WTC11 (cell line): Measurements from ENCODE around the gene ARHGAP20. TPM values are rescaled to one million over a fixed set of nuclear protein-coding genes. Genes with fewer than 3 reads are reported as not detected.

ENCODE experiments used
- ATAC-seq: fragments of 200-7000 bp; cut with Tn5 transposase; 2 replicates; pipeline ENCODE4 v1.10.0; 2021; ENCODE audit warnings: mild to moderate bottlenecking, moderate library complexity
- CTCF ChIA-PET: fragments of 300-600 bp; sonication (Branson Sonifier 250); formaldehyde crosslinking; loops from one replicate; lab custom pipeline; 2021; ENCODE audit warnings: antibody characterized with exemption; lab: Charles Lee
- POLR2A ChIA-PET: fragments of 350-600 bp; sonication (Branson Sonifier 250); formaldehyde crosslinking; loops from one replicate; lab custom pipeline; 2021; ENCODE audit warnings: antibody characterized with exemption; lab: Charles Lee
- DNase-seq: peaks from one replicate; pipeline ENCODE4 v3.0.0; 2021; ENCODE audit warnings: low spot score
- H3K27ac Mint-ChIP-seq: 2 replicates; pipeline ENCODE4 v1.8.0; 2021; ENCODE audit warnings: mixed read lengths
- H3K27me3 Mint-ChIP-seq: 2 replicates; pipeline ENCODE4 v1.8.0; 2021; ENCODE audit warnings: low read depth, mild to moderate bottlenecking, moderate library complexity, mixed read lengths
- H3K36me3 Mint-ChIP-seq: 2 replicates; pipeline ENCODE4 v1.8.0; 2021; ENCODE audit warnings: mixed read lengths
- H3K4me1 Mint-ChIP-seq: 2 replicates; pipeline ENCODE4 v1.8.0; 2022; ENCODE audit warnings: mixed read lengths
- H3K4me3 Mint-ChIP-seq: 2 replicates; pipeline ENCODE4 v1.8.0; 2021; ENCODE audit warnings: mild to moderate bottlenecking, moderate library complexity, mixed read lengths
- H3K9me3 Mint-ChIP-seq: 2 replicates; pipeline ENCODE4 v1.8.0; 2021; ENCODE audit warnings: mixed read lengths
- AR ChIP-seq: fragments of 250-450 bp; sonication (Bioruptor Pico); IDR thresholded peaks from 2 replicates; pipeline ENCODE4 v1.9.0; 2021; ENCODE audit warnings: mild to moderate bottlenecking
- CBFB ChIP-seq: sonication (generic); formaldehyde crosslinking; IDR thresholded peaks from 2 replicates; pipeline ENCODE4 v1.8.1; 2022; ENCODE audit warnings: mild to moderate bottlenecking, low read depth, missing genetic modification reagents
- CDX4 ChIP-seq: fragments of 250-450 bp; sonication (Bioruptor Pico); IDR thresholded peaks from 2 replicates; pipeline ENCODE4 v1.9.0; 2021; ENCODE audit warnings: moderate library complexity, mild to moderate bottlenecking, inconsistent platforms, borderline replicate concordance
- CREB1 ChIP-seq: sonication (generic); formaldehyde crosslinking; IDR thresholded peaks from 2 replicates; pipeline ENCODE4 v1.8.0; 2023; ENCODE audit warnings: mild to moderate bottlenecking, missing genetic modification reagents
- CTCF ChIP-seq: fragments of 200-600 bp; IDR thresholded peaks from 2 replicates; pipeline ENCODE4 v1.8.0; 2022; ENCODE audit warnings: antibody characterized with exemption
- E2F1 ChIP-seq: sonication (generic); formaldehyde crosslinking; IDR thresholded peaks from 2 replicates; pipeline ENCODE4 v1.8.0; 2022; ENCODE audit warnings: mild to moderate bottlenecking, missing genetic modification reagents
- E2F5 ChIP-seq: sonication (generic); formaldehyde crosslinking; IDR thresholded peaks from 2 replicates; pipeline ENCODE4 v1.8.1; 2022; ENCODE audit warnings: mild to moderate bottlenecking, moderate library complexity, missing genetic modification reagents
- FOXJ3 ChIP-seq: sonication (generic); formaldehyde crosslinking; IDR thresholded peaks from 2 replicates; pipeline ENCODE4 v1.9.0; 2021; ENCODE audit warnings: missing genetic modification reagents, mild to moderate bottlenecking, borderline replicate concordance
- FOXP1 ChIP-seq: sonication (generic); formaldehyde crosslinking; IDR thresholded peaks from 2 replicates; pipeline ENCODE4 v1.8.0; 2022; ENCODE audit warnings: missing genetic modification reagents, mild to moderate bottlenecking, moderate library complexity, borderline replicate concordance
- JAZF1 ChIP-seq: fragments of 250-450 bp; sonication (Bioruptor Pico); IDR thresholded peaks from 2 replicates; pipeline ENCODE4 v1.9.0; 2021; ENCODE audit warnings: moderate library complexity, mild to moderate bottlenecking, inconsistent platforms
- KAT7 ChIP-seq: sonication (generic); formaldehyde crosslinking; IDR thresholded peaks from 2 replicates; pipeline ENCODE4 v1.8.1; 2023; ENCODE audit warnings: missing genetic modification reagents, mild to moderate bottlenecking, borderline replicate concordance
- MAX ChIP-seq: sonication (generic); formaldehyde crosslinking; IDR thresholded peaks from 2 replicates; pipeline ENCODE4 v1.8.0; 2022; ENCODE audit warnings: mild to moderate bottlenecking, missing genetic modification reagents
- MXD4 ChIP-seq: fragments of 250-450 bp; sonication (Bioruptor Pico); IDR thresholded peaks from 2 replicates; pipeline ENCODE4 v1.8.0; 2021; ENCODE audit warnings: mild to moderate bottlenecking, moderate library complexity, borderline replicate concordance
- MYBL2 ChIP-seq: sonication (generic); formaldehyde crosslinking; IDR thresholded peaks from 2 replicates; pipeline ENCODE4 v1.8.1; 2023; ENCODE audit warnings: mild to moderate bottlenecking, moderate library complexity, missing genetic modification reagents
- NR1H2 ChIP-seq: sonication (generic); formaldehyde crosslinking; IDR thresholded peaks from 2 replicates; pipeline ENCODE4 v1.9.0; 2021; ENCODE audit warnings: mild to moderate bottlenecking, moderate library complexity, missing genetic modification reagents
- NR3C1 ChIP-seq: sonication (generic); formaldehyde crosslinking; conservative IDR thresholded peaks from 2 replicates; pipeline ENCODE4 v1.8.1; 2023; ENCODE audit warnings: low read depth, mild to moderate bottlenecking, missing genetic modification reagents
- PREB ChIP-seq: sonication (generic); formaldehyde crosslinking; IDR thresholded peaks from 2 replicates; pipeline ENCODE4 v1.8.1; 2022; ENCODE audit warnings: mild to moderate bottlenecking, missing genetic modification reagents, moderate library complexity, borderline replicate concordance
- ZBTB21 ChIP-seq: sonication (generic); formaldehyde crosslinking; IDR thresholded peaks from 2 replicates; pipeline ENCODE4 v1.8.1; 2023; ENCODE audit warnings: mild to moderate bottlenecking, missing genetic modification reagents, borderline replicate concordance
- ZMAT4 ChIP-seq: fragments of 250-450 bp; sonication (Bioruptor Pico); IDR thresholded peaks from 2 replicates; pipeline ENCODE4 v1.9.0; 2021; ENCODE audit warnings: mild to moderate bottlenecking
- ZNF121 ChIP-seq: sonication (generic); formaldehyde crosslinking; IDR thresholded peaks from 2 replicates; pipeline ENCODE4 v1.8.0; 2023; ENCODE audit warnings: missing genetic modification reagents
- ZNF281 ChIP-seq: sonication (generic); formaldehyde crosslinking; IDR thresholded peaks from 2 replicates; pipeline ENCODE4 v1.8.0; 2023; ENCODE audit warnings: mild to moderate bottlenecking, missing genetic modification reagents
- ZNF416 ChIP-seq: fragments of 250-450 bp; sonication (Bioruptor Pico); IDR thresholded peaks from 2 replicates; pipeline ENCODE4 v1.9.0; 2021; ENCODE audit warnings: mild to moderate bottlenecking, inconsistent platforms
- total RNA-seq: library from RNA; stranded (reverse); gene quantifications from 3 replicates; pipeline ENCODE4 v1.2.3, GENCODE V29; 2021

ARHGAP20 gene
- total RNA-seq, 1 experiment from 2014 or later = 0.15 TPM

GRCh38 chr11:110613197-110613918 is 98.9 kb downstream of the ARHGAP20 start:
- no peak overlapping the region for H3K4me3 Mint-ChIP-seq
- no peaks in the 10 kb centered on the region for H3K4me1 Mint-ChIP-seq
- ATAC-seq = no peak
- H3K9me3 Mint-ChIP-seq = peaks cover 2% of the 10 kb centered on the region
- DNase-seq = no peak
- TF ChIP-seq FOXJ3 = no peak
- no peak for TF ChIP-seq PREB (CRISPR knock-in tag)
- TF ChIP-seq MXD4 (CRISPR knock-in tag) = no peak
- TF ChIP-seq ZMAT4 (CRISPR knock-in tag) = no peak
- TF ChIP-seq E2F1 (CRISPR knock-in tag) = no peak
- TF ChIP-seq, all 79 proteins: peak for 0
- Mint-ChIP-seq H3K36me3 (no peaks in the 10 kb centered on the region), H3K27ac (no peak overlapping the region), H3K27me3 (no peaks in the 10 kb centered on the region)
- ChIA-PET CTCF (no interaction called here), POLR2A (no interaction called here)

GRCh38 chr11:110606415-110606814 is 105.8 kb downstream of the ARHGAP20 start:
- ChIA-PET POLR2A (no interaction called here), CTCF (no interaction called here)
- Mint-ChIP-seq H3K27me3 (no peaks in the 10 kb centered on the region), H3K36me3 (no peaks in the 10 kb centered on the region), H3K4me3 (no peak overlapping the region), H3K9me3 (no peaks in the 10 kb centered on the region), H3K4me1 (no peaks in the 10 kb centered on the region), H3K27ac (no peak overlapping the region)
- peak; percentile 85 for ATAC-seq
- no peak for DNase-seq
- TF ChIP-seq CTCF = no peak
- no peak for TF ChIP-seq E2F5 (CRISPR knock-in tag)
- no peak for TF ChIP-seq JAZF1 (CRISPR knock-in tag)
- TF ChIP-seq KAT7 (CRISPR knock-in tag) = no peak
- no peak for TF ChIP-seq ZBTB21 (CRISPR knock-in tag)
- TF ChIP-seq MXD4 (CRISPR knock-in tag) = no peak
- TF ChIP-seq ZNF416 (CRISPR knock-in tag) = no peak
- TF ChIP-seq ZNF121 (CRISPR knock-in tag) = no peak
- TF ChIP-seq ZNF281 (CRISPR knock-in tag) = no peak
- no peak for TF ChIP-seq CREB1 (CRISPR knock-in tag)
- no peak for TF ChIP-seq CDX4 (CRISPR knock-in tag)
- no peak for TF ChIP-seq NR3C1 (CRISPR knock-in tag)
- TF ChIP-seq CBFB (CRISPR knock-in tag) = no peak
- TF ChIP-seq AR = no peak
- TF ChIP-seq FOXP1 (CRISPR knock-in tag) = no peak
- no peak for TF ChIP-seq MYBL2 (CRISPR knock-in tag)
- no peak for TF ChIP-seq NR1H2
- no peak for TF ChIP-seq MAX (CRISPR knock-in tag)
